ENCODE results near the gene TXNDC15.
A peak's percentile ranks its signal among the peaks of the same experiment; 100 is the strongest.
"Not testable (repeated sequence)": the region's sequence is repeated elsewhere in the genome, so short reads cannot be mapped to it uniquely, and the experiment has no call there.

Gene TXNDC15

GRCh38 chr5:134906811-134907210, 32.6 kb downstream of the TXNDC15 start:
- peak overlapping the region; percentile 22; the same call in 1 of the 2 replicates for H3K27ac ChIP-seq (ENCODE audit: low read depth, low read length)
- no peaks in the 10 kb centered on the region for H3K27me3 ChIP-seq (ENCODE audit: low read length)
- no peak for TF ChIP-seq CTCF (IDR thresholded peaks at IDR 0.05; ENCODE audit: insufficient read depth, low read length, poor library complexity, severe bottlenecking)
- TF ChIP-seq EZH2phosphoT487 (conservative IDR thresholded peaks at IDR 0.05; ENCODE audit: low read length): no peak
- no peaks in the 10 kb centered on the region for H3K36me3 ChIP-seq (ENCODE audit: low read length)
- 0 out of 2 replicates have a peak overlapping the region, but pooled peaks have one; percentile 73 for H3K9ac ChIP-seq (ENCODE audit: low read length)
- peaks cover 23% of the 10 kb centered on the region for H3F3A ChIP-seq (ENCODE audit: insufficient read depth)
- H3K79me2 ChIP-seq (ENCODE audit: insufficient read depth, low read length): peaks cover 9% of the 10 kb centered on the region
- H4K20me1 ChIP-seq (ENCODE audit: low read depth, low read length): no peaks in the 10 kb centered on the region
- no peak overlapping the region for H3K4me3 ChIP-seq (ENCODE audit: insufficient read depth, low read length, poor library complexity, severe bottlenecking)
- no peak overlapping the region for H2AFZ ChIP-seq (ENCODE audit: low read depth, low read length, severe bottlenecking)
- H3K9me2 ChIP-seq (replicated peaks; ENCODE audit: insufficient read depth, low read length): no peaks in the 10 kb centered on the region
- H3K9me3 ChIP-seq (ENCODE audit: insufficient read depth, low read length): no peaks in the 10 kb centered on the region
- peak overlapping the region; percentile 59 for H3K4me2 ChIP-seq (ENCODE audit: low read depth, low read length, poor library complexity, severe bottlenecking)

DNA sequence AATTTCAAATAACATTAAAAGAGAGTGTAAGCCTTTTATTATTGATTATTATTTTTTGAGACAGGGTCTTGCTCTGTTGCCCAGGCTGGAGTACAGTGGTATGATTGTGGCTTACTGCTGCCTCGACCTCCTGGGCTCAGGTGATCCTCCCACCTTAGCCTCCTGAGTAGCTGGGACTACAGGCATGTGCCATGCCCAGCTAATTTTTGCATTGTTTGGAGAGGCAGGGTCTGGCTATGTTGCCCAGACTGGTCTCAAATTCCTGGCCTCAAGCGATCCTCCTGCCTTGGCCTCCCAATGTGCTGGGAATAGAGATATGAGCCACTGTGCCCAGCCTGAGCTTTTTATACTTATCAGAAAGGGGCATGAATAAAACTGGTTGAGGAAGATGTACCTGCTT, 36.6 kb downstream of the TXNDC15 start:
- not testable (repeated sequence) for H3K9me2 ChIP-seq (replicated peaks; ENCODE audit: insufficient read depth, low read length); H3K36me3 ChIP-seq (ENCODE audit: low read length); H3K4me2 ChIP-seq (ENCODE audit: low read depth, low read length, poor library complexity, severe bottlenecking); H4K20me1 ChIP-seq (ENCODE audit: low read depth, low read length); H3K9ac ChIP-seq (ENCODE audit: low read length); H2AFZ ChIP-seq (ENCODE audit: low read depth, low read length, severe bottlenecking); H3K27ac ChIP-seq (ENCODE audit: low read depth, low read length); H3K79me2 ChIP-seq (ENCODE audit: insufficient read depth, low read length); H3K4me3 ChIP-seq (ENCODE audit: insufficient read depth, low read length, poor library complexity, severe bottlenecking); H3K9me3 ChIP-seq (ENCODE audit: insufficient read depth, low read length); H3F3A ChIP-seq (ENCODE audit: insufficient read depth); H3K27me3 ChIP-seq (ENCODE audit: low read length)

- Histone ChIP-seq H3K9me2 (replicated peaks; ENCODE audit: insufficient read depth, low read length) (no peaks in the 10 kb centered on the region), H3F3A (ENCODE audit: insufficient read depth) (no peaks in the 10 kb centered on the region), H3K4me3 (ENCODE audit: insufficient read depth, low read length, poor library complexity, severe bottlenecking) (no peak overlapping the region), H3K9ac (ENCODE audit: low read length) (no peak overlapping the region), H3K36me3 (ENCODE audit: low read length) (no peaks in the 10 kb centered on the region), H3K9me3 (ENCODE audit: insufficient read depth, low read length) (no peaks in the 10 kb centered on the region), H3K79me2 (ENCODE audit: insufficient read depth, low read length) (peaks cover 5% of the 10 kb centered on the region), H2AFZ (ENCODE audit: low read depth, low read length, severe bottlenecking) (no peak overlapping the region), H3K27me3 (ENCODE audit: low read length) (no peaks in the 10 kb centered on the region), H3K4me2 (ENCODE audit: low read depth, low read length, poor library complexity, severe bottlenecking) (no peak overlapping the region), H3K27ac (ENCODE audit: low read depth, low read length) (no peak overlapping the region), H4K20me1 (ENCODE audit: low read depth, low read length) (no peaks in the 10 kb centered on the region)
- no peak for TF ChIP-seq CTCF (IDR thresholded peaks at IDR 0.05; ENCODE audit: insufficient read depth, low read length, poor library complexity, severe bottlenecking)
- TF ChIP-seq EZH2phosphoT487 (conservative IDR thresholded peaks at IDR 0.05; ENCODE audit: low read length): no peak
Measured at GRCh38 chr5:134911285-134912206, 37.4 kb downstream of the TXNDC15 start.

- Histone ChIP-seq H3K9ac (ENCODE audit: low read length) (no peak overlapping the region), H3K36me3 (ENCODE audit: low read length) (no peaks in the 10 kb centered on the region), H3F3A (ENCODE audit: insufficient read depth) (no peaks in the 10 kb centered on the region)
Measured at GRCh38 chr5:134913254-134913653, 39.1 kb downstream of the TXNDC15 start.

More at GRCh38 chr5:134913254-134913653, 39.1 kb downstream of the TXNDC15 start:
- Histone ChIP-seq H3K4me2 (ENCODE audit: low read depth, low read length, poor library complexity, severe bottlenecking) (no peak overlapping the region), H3K27ac (ENCODE audit: low read depth, low read length) (no peak overlapping the region), H2AFZ (ENCODE audit: low read depth, low read length, severe bottlenecking) (no peak overlapping the region), H3K4me3 (ENCODE audit: insufficient read depth, low read length, poor library complexity, severe bottlenecking) (no peak overlapping the region), H3K79me2 (ENCODE audit: insufficient read depth, low read length) (no peaks in the 10 kb centered on the region), H3K9me3 (ENCODE audit: insufficient read depth, low read length) (no peaks in the 10 kb centered on the region), H4K20me1 (ENCODE audit: low read depth, low read length) (no peaks in the 10 kb centered on the region), H3K27me3 (ENCODE audit: low read length) (no peaks in the 10 kb centered on the region), H3K9me2 (replicated peaks; ENCODE audit: insufficient read depth, low read length) (no peaks in the 10 kb centered on the region)
- TF ChIP-seq EZH2phosphoT487 (conservative IDR thresholded peaks at IDR 0.05; ENCODE audit: low read length): no peak
- no peak for TF ChIP-seq CTCF (IDR thresholded peaks at IDR 0.05; ENCODE audit: insufficient read depth, low read length, poor library complexity, severe bottlenecking)

All from SU-DHL-6 (cell line).